Pancreas (tissue), 10 donors: ENCODE results near the gene EGFLAM. TPM values are rescaled to one million over a fixed set of nuclear protein-coding genes. Genes with fewer than 3 reads are reported as not detected.
A peak's percentile ranks its signal among the peaks of the same experiment; 100 is the strongest.

Experiments
- ATAC-seq, 4 donors: fragments of 200-7000 bp; cut with Tn5 transposase; one replicate each; pipeline versions ENCODE4 v1.8.0 to v1.9.1; 2020; ENCODE audit warnings: mild to moderate bottlenecking in 4 of 4, moderate library complexity in 4 of 4
- DNase-seq, 6 donors: peaks; one replicate each; pipeline ENCODE4 v3.0.0-alpha.2; 2020
- FAIRE-seq: peaks from 2 replicates; lab custom pipeline; 2012; peaks lifted over from hg19 to GRCh38; lab: Jason Lieb, UNC
- H3K27ac ChIP-seq, 4 donors: fragments of 200-600 bp; sonication (generic); 1 replicate in 3 of 4; 2 replicates in 1 of 4; pipeline versions ENCODE4 v1.5.0 to v1.8.0; 2020
- H3K27me3 ChIP-seq, 4 donors: fragments of 200-600 bp; one replicate each; pipeline ENCODE4 v1.8.0; 2021
- H3K36me3 ChIP-seq, 3 donors: fragments of 200-600 bp; sonication (generic) in 1 of 3; one replicate each; pipeline versions ENCODE4 v1.5.0 to v1.8.0; 2020 to 2021
- H3K4me1 ChIP-seq, 3 donors: fragments of 200-600 bp; one replicate each; pipeline ENCODE4 v1.8.0; 2021
- H3K4me3 ChIP-seq, 4 donors: fragments of 200-600 bp; sonication (generic) in 2 of 4; one replicate each; pipeline versions ENCODE4 v1.5.0 to v1.8.0; 2020 to 2021
- H3K9me3 ChIP-seq, 4 donors: fragments of 200-600 bp; one replicate each; pipeline ENCODE4 v1.8.0; 2021
- WGBS, 2 donors: extraction: QIAGEN DNeasy Blood & Tissue Kit; methylation state at CpG; one replicate each; pipeline ENCODE4 v1.1.7; 2013; 5-methylcytosine and 5-hydroxymethylcytosine counted together
- intact Hi-C, 3 donors: fragments of 100-400 bp; cut with DNase I; formaldehyde crosslinking; loops; one replicate each; pipeline versions ENCODE4 v1.11.1 to v1.14.2; 2022
- polyA plus RNA-seq, 2 donors: library from polyadenylated mRNA; stranded (reverse); fragments of 200-250 nt; gene quantifications; one replicate each; pipeline ENCODE4 v1.2.3, GENCODE V29; 2013
- total RNA-seq, 6 donors: library from RNA; stranded (reverse); fragmentation: NEBNext Ultra II Directional in 4 of 6; extraction: Animal tissue kit (Norgen Biotek cat#: 25700) in 4 of 6; gene quantifications; one replicate each; pipeline versions ENCODE4 v1.2.1 to v1.2.4, GENCODE V29; 2021 to 2023
- TF ChIP-seq, protein P1 (sequence below), 4 donors: fragments of 200-600 bp; sonication (generic) in 3 of 4; IDR thresholded peaks; one replicate each; pipeline versions ENCODE4 v1.5.0 to v1.8.0; 2021; ENCODE audit warnings: antibody characterized with exemption in 4 of 4
- donor health status: healthy with polysubstance abuse.
- donor health status: DM: no; HTN: no; CAD: no; lungs with moderate emphysema.
- donor health status: DM: no; HTN: no; CAD: no.
- donor health status: control.
- donor health status: control.
- donor health status: Bipolar disorder and iron deficiency.
- donor health status: DM: yes; HTN: yes; CAD: no.
- donor health status: DM: no; HTN: no; CAD: no.
- donor health status: DM: no; HTN: no; CAD: no.
- donor health status: DM: yes; HTN: yes; CAD: no.

Gene EGFLAM
- total and polyA plus RNA-seq, 8 donors = 0.73 to 2.4 (median 1.1) TPM

DNA sequence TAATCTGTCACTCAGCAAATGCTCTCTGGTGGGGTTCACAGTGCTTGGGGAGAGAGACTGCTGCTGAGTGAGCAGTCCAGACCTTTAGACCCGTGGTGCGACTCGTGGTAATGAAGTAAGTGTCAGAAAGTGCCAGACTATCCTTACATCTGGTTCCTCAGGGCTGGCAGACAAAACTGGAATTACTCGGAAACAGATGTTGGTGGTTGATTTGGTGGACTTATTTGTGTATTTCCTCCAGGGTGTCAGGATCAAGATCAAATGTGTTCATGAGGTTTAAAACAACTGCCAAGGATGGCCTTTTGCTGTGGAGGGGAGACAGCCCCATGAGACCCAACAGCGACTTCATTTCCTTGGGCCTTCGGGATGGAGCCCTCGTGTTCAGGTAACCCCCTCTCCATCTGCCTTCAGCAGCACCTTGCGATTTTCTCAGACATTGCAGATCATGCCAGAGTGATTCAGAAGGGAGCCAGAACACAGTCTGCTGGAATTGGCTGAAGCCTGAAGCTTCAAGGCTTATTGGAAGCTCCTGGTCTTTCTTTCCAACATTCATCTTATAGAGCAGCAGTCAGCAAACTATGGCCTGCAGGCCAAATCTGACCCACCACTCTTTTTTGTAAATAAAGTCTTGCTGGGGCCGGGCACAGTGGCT, 192.8 kb downstream of the EGFLAM start:
- TF ChIP-seq, protein P1, sequence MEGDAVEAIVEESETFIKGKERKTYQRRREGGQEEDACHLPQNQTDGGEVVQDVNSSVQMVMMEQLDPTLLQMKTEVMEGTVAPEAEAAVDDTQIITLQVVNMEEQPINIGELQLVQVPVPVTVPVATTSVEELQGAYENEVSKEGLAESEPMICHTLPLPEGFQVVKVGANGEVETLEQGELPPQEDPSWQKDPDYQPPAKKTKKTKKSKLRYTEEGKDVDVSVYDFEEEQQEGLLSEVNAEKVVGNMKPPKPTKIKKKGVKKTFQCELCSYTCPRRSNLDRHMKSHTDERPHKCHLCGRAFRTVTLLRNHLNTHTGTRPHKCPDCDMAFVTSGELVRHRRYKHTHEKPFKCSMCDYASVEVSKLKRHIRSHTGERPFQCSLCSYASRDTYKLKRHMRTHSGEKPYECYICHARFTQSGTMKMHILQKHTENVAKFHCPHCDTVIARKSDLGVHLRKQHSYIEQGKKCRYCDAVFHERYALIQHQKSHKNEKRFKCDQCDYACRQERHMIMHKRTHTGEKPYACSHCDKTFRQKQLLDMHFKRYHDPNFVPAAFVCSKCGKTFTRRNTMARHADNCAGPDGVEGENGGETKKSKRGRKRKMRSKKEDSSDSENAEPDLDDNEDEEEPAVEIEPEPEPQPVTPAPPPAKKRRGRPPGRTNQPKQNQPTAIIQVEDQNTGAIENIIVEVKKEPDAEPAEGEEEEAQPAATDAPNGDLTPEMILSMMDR (IDR thresholded peaks at IDR 0.05) = no peak
- 73 to 79% methylated on average over 9 of the region's 9 CpGs for WGBS, 2 donors
- no peaks in the 10 kb centered on the region for H3K4me1 ChIP-seq
- intact Hi-C loops = no loop called here
- no peaks in the 10 kb centered on the region for H3K27me3 ChIP-seq
- no peak for FAIRE-seq
- no peak overlapping the region for H3K4me3 ChIP-seq
- no peaks in the 10 kb centered on the region for H3K36me3 ChIP-seq
- no peak for DNase-seq
- ATAC-seq = no peak
- no peak overlapping the region for H3K27ac ChIP-seq
- H3K9me3 ChIP-seq = no peaks in the 10 kb centered on the region

DNA sequence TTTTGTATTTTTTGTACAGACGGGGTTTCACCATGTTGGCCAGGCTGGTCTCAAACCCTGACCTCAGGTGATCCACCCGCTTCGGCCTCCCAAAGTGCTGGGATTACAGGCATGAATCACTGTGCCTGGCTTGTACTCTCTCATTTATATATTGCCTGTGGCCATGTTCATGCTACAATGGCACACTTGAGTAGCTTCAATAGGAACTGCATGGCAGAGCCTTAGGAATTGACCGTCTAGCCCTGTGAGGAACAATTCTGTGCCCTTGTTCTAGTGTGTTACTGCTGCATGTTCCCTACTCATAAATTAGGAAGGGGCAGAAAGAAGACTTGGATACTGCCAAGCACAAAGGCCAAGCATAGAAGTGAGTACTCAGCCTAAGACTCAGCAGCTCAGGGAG, 193.8 kb downstream of the EGFLAM start:
- no peaks in the 10 kb centered on the region for H3K4me1 ChIP-seq
- H3K4me3 ChIP-seq = no peak overlapping the region
- 92 to 93% methylated on average over 4 of the region's 4 CpGs for WGBS, 2 donors
- H3K27ac ChIP-seq = no peak overlapping the region
- H3K36me3 ChIP-seq = no peaks in the 10 kb centered on the region
- TF ChIP-seq, protein P1 (IDR thresholded peaks at IDR 0.05) = no peak
- H3K9me3 ChIP-seq = no peaks in the 10 kb centered on the region
- no peak for DNase-seq
- no peak for FAIRE-seq
- intact Hi-C loops = no loop called here
- no peaks in the 10 kb centered on the region for H3K27me3 ChIP-seq
- ATAC-seq = no peak

DNA sequence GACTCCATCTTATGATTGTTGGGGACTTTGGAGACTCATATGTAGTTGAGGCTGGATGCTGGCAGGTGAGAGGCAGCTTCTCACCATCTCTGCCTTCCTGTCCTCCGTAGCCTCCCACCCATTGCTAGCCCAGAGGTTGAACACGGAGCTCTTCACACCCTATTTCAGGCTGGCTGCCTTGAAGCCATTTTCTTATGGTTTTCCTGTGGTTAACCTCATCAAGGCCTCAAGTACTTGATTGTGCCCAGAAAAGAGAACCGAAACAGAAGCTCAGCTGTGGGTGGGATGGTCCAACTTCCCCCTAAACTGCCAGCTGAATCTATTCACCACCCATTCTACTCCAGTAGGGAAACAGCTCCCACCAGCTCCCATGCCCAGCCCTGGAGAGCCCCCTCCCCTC, 195.1 kb downstream of the EGFLAM start:
- TF ChIP-seq, protein P1 (IDR thresholded peaks at IDR 0.05) = no peak
- Histone ChIP-seq H3K27me3 (no peaks in the 10 kb centered on the region), H3K9me3 (no peaks in the 10 kb centered on the region), H3K4me1 (no peaks in the 10 kb centered on the region), H3K36me3 (no peaks in the 10 kb centered on the region), H3K27ac (no peak overlapping the region), H3K4me3 (no peak overlapping the region)
- FAIRE-seq (no peak), ATAC-seq (peak in 2 of 4 donors; percentile 31 to 63), DNase-seq (no peak)
- 68 to 71% methylated on average over 3 of the region's 3 CpGs for WGBS, 2 donors
- intact Hi-C loops = no loop called here

DNA sequence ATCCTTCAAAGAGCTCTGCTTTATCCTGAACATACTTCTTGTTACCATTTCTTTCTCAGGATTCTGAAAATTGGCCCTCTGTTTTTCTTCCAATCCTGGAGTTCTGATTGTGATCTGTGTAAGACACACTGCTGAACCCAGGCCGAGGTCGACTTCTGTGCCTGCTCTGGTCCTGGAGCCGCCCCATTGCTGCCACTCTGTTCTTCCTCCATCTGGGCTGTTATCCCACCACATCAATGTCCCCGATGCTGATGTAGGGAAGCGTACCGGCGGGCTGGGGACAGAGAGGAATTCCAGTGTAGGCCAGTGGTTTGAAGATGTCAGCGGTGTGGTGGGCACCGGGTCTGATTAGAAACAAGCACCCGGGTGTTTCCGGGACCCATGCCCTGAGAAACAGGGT, 195.6 kb downstream of the EGFLAM start:
- no peak overlapping the region for H3K27ac ChIP-seq
- intact Hi-C loops = no loop called here
- H3K9me3 ChIP-seq = no peaks in the 10 kb centered on the region
- ATAC-seq (no peak), FAIRE-seq (no peak), DNase-seq (no peak)
- 86 to 90% methylated on average over 11 of the region's 11 CpGs for WGBS, 2 donors
- H3K4me1 ChIP-seq = no peaks in the 10 kb centered on the region
- no peak overlapping the region for H3K4me3 ChIP-seq
- no peaks in the 10 kb centered on the region for H3K27me3 ChIP-seq
- no peaks in the 10 kb centered on the region for H3K36me3 ChIP-seq
- TF ChIP-seq, protein P1 (IDR thresholded peaks at IDR 0.05) = no peak

DNA sequence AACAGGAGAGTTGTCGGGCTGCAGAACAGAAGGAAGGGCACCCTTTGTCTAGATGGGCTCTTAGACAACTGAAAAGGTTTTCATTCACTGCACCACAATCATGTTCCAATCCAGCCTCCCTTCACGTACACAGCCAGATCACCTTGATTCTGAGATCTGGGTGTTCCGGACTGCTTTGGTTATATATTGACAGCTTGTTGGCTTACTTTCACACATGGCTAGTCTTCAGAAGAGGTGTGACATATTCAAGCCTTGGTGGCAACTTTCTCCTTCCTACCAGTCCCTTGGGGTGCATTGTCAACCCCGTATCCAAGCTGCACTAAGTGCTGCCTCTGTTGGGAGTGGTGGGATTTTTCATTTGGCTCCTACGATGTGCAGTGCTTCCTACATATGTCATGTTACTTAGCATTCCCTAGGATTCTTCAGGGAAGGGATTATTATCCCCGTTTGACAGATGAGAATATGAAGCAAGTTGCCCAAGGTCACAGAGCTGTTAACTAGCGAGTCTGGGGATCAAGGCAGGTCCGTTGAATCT, 197.5 kb downstream of the EGFLAM start:
- intact Hi-C loops = no loop called here
- H3K4me3 ChIP-seq = no peak overlapping the region
- WGBS, 2 donors = 48 to 55% methylated on average over 8 of the region's 8 CpGs
- H3K9me3 ChIP-seq = no peaks in the 10 kb centered on the region
- TF ChIP-seq, protein P1 (IDR thresholded peaks at IDR 0.05) = no peak
- H3K27ac ChIP-seq = no peak overlapping the region
- FAIRE-seq (no peak), ATAC-seq (no peak), DNase-seq (no peak)
- H3K4me1 ChIP-seq = no peaks in the 10 kb centered on the region
- no peaks in the 10 kb centered on the region for H3K27me3 ChIP-seq
- no peaks in the 10 kb centered on the region for H3K36me3 ChIP-seq
